ENCODE data around the gene CPS1.

The CPS1 gene

GRCh38 chr2:210630873-210631560 lies 74.6 kb downstream of the CPS1 start:
- Histone ChIP-seq H3K4me1 (ENCODE audit: insufficient read depth, low read length) (no peaks in the 10 kb centered on the region), H3K36me3 (ENCODE audit: insufficient read depth, low read length) (no peaks in the 10 kb centered on the region), H3K27me3 (ENCODE audit: insufficient read depth, low read length, poor library complexity) (no peaks in the 10 kb centered on the region), H2AFZ (ENCODE audit: low read depth, low read length) (no peak overlapping the region), H3K4me3 (ENCODE audit: low read depth in 1 of 2, low read length in 2 of 2) (no peak overlapping the region), H3K79me2 (ENCODE audit: insufficient read depth, low read length) (no peaks in the 10 kb centered on the region), H3K4me2 (ENCODE audit: insufficient read depth, low read length) (no peak overlapping the region), H4K20me1 (ENCODE audit: insufficient read depth, low read length) (no peaks in the 10 kb centered on the region), H3K9me3 (ENCODE audit: insufficient read depth, low read length, severe bottlenecking) (no peaks in the 10 kb centered on the region), H3K9ac (ENCODE audit: low read depth, low read length) (no peak overlapping the region), H3K27ac (ENCODE audit: low read length) (no peak overlapping the region)
- ATAC-seq (ENCODE audit: insufficient read depth, low read depth) (no peak), DNase-seq (no peak)
- TF ChIP-seq, protein P1, sequence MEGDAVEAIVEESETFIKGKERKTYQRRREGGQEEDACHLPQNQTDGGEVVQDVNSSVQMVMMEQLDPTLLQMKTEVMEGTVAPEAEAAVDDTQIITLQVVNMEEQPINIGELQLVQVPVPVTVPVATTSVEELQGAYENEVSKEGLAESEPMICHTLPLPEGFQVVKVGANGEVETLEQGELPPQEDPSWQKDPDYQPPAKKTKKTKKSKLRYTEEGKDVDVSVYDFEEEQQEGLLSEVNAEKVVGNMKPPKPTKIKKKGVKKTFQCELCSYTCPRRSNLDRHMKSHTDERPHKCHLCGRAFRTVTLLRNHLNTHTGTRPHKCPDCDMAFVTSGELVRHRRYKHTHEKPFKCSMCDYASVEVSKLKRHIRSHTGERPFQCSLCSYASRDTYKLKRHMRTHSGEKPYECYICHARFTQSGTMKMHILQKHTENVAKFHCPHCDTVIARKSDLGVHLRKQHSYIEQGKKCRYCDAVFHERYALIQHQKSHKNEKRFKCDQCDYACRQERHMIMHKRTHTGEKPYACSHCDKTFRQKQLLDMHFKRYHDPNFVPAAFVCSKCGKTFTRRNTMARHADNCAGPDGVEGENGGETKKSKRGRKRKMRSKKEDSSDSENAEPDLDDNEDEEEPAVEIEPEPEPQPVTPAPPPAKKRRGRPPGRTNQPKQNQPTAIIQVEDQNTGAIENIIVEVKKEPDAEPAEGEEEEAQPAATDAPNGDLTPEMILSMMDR (IDR thresholded peaks at IDR 0.05; ENCODE audit: borderline replicate concordance, extremely low read depth, low read length, poor library complexity, severe bottlenecking) = no peak

- Histone ChIP-seq H3K27me3 (ENCODE audit: insufficient read depth, low read length, poor library complexity) (no peaks in the 10 kb centered on the region), H2AFZ (ENCODE audit: low read depth, low read length) (no peak overlapping the region), H3K9ac (ENCODE audit: low read depth, low read length) (no peak overlapping the region), H3K27ac (ENCODE audit: low read length) (no peak overlapping the region), H3K4me3 (ENCODE audit: low read depth in 1 of 2, low read length in 2 of 2) (no peak overlapping the region), H3K9me3 (ENCODE audit: insufficient read depth, low read length, severe bottlenecking) (no peaks in the 10 kb centered on the region), H4K20me1 (ENCODE audit: insufficient read depth, low read length) (no peaks in the 10 kb centered on the region), H3K4me2 (ENCODE audit: insufficient read depth, low read length) (no peak overlapping the region), H3K36me3 (ENCODE audit: insufficient read depth, low read length) (no peaks in the 10 kb centered on the region), H3K79me2 (ENCODE audit: insufficient read depth, low read length) (no peaks in the 10 kb centered on the region), H3K4me1 (ENCODE audit: insufficient read depth, low read length) (no peaks in the 10 kb centered on the region)
- DNase-seq (no peak), ATAC-seq (ENCODE audit: insufficient read depth, low read depth) (no peak)
- no peak for TF ChIP-seq EZH2 (IDR thresholded peaks at IDR 0.05; ENCODE audit: borderline replicate concordance, low read depth, low read length, severe bottlenecking)
- TF ChIP-seq, protein P1 (IDR thresholded peaks at IDR 0.05; ENCODE audit: borderline replicate concordance, extremely low read depth, low read length, poor library complexity, severe bottlenecking) = no peak
These were observed 77.3 kb downstream of the CPS1 start for GRCh38 chr2:210633699-210634098.

GRCh38 chr2:210635257-210635656 lies 78.9 kb downstream of the CPS1 start:
- ATAC-seq (ENCODE audit: insufficient read depth, low read depth) = no peak
- no peak overlapping the region for H3K4me2 ChIP-seq (ENCODE audit: insufficient read depth, low read length)
- H3K9me3 ChIP-seq (ENCODE audit: insufficient read depth, low read length, severe bottlenecking) = no peaks in the 10 kb centered on the region
- H3K4me1 ChIP-seq (ENCODE audit: insufficient read depth, low read length) = no peaks in the 10 kb centered on the region
- H4K20me1 ChIP-seq (ENCODE audit: insufficient read depth, low read length) = no peaks in the 10 kb centered on the region
- H3K27me3 ChIP-seq (ENCODE audit: insufficient read depth, low read length, poor library complexity) = no peaks in the 10 kb centered on the region
- DNase-seq = no peak
- no peaks in the 10 kb centered on the region for H3K79me2 ChIP-seq (ENCODE audit: insufficient read depth, low read length)
- no peak overlapping the region for H3K27ac ChIP-seq (ENCODE audit: low read length)
- no peak overlapping the region for H2AFZ ChIP-seq (ENCODE audit: low read depth, low read length)
- no peak overlapping the region for H3K9ac ChIP-seq (ENCODE audit: low read depth, low read length)
- no peak overlapping the region for H3K4me3 ChIP-seq (ENCODE audit: low read depth in 1 of 2, low read length in 2 of 2)
- TF ChIP-seq EZH2 (IDR thresholded peaks at IDR 0.05; ENCODE audit: borderline replicate concordance, low read depth, low read length, severe bottlenecking) = no peak
- TF ChIP-seq, protein P1 (IDR thresholded peaks at IDR 0.05; ENCODE audit: borderline replicate concordance, extremely low read depth, low read length, poor library complexity, severe bottlenecking) = no peak
- no peaks in the 10 kb centered on the region for H3K36me3 ChIP-seq (ENCODE audit: insufficient read depth, low read length)

Data from DND-41 (cell line).